GM19193 (cell line): ENCODE data around the gene OGA.

ENCODE experiments used
- POLR2A ChIP-seq: IDR thresholded peaks from 4 replicates; pipeline ENCODE4 v1.6.1; 2011; ENCODE audit not compliant: insufficient read depth, insufficient read length; ENCODE audit errors: extremely low read depth

The OGA gene

DNA sequence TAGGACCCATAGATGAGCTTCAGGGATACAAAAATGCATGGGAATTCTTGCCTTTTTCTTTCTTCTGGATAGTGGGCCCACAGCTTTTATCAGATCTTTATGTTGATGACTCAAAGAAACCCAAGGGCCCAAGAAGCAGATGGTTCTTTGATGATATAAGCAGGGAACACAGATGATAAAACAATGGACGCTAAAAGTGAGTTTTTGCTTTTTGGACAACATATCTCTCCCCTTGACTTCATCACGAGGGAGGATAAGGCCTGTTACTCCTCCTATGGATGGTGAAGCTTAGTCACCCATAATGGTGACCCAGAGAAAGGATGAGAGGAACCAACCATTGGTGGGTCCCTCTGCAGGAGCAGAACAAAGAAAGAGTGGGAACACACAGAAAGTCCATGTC lies 6.5 kb upstream of the OGA start:
- no peak for TF ChIP-seq POLR2A

DNA sequence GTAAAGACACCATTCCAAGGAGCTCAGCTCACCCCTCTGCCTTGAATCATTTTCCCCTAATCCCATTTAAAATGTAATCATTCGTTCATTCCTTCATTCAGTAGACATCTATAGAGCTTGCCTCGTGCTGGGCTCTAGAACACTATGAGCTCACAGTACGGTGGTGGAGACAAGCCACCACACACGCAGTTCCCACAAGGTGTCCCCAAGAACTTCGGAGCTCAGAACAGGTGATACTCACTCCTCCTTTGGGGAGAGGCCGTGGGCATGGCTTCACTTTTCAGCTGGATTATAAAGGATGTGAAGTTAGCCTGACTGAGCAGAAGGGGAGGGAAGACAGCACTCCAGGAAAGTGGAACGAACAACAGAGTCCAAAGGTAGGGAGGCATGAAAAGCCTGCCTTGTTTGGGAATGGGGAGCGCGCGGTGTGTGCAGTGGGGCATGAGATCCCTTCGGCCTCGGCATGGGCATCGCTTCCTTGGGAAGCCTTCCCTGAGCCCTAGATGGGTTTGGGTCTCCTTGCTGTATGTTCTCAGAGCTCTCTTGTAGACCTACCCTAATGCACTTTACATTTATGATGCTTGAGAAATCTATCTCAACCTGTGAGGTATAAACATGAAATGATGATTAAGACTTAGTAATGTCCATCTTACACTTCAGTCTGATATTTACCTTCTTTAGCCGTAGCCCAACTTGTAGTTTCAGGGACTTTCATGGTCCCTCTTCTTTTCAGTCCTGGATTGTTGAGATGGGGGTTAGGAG lies 809 bp upstream of the OGA start:
- TF ChIP-seq POLR2A, result no peak

DNA sequence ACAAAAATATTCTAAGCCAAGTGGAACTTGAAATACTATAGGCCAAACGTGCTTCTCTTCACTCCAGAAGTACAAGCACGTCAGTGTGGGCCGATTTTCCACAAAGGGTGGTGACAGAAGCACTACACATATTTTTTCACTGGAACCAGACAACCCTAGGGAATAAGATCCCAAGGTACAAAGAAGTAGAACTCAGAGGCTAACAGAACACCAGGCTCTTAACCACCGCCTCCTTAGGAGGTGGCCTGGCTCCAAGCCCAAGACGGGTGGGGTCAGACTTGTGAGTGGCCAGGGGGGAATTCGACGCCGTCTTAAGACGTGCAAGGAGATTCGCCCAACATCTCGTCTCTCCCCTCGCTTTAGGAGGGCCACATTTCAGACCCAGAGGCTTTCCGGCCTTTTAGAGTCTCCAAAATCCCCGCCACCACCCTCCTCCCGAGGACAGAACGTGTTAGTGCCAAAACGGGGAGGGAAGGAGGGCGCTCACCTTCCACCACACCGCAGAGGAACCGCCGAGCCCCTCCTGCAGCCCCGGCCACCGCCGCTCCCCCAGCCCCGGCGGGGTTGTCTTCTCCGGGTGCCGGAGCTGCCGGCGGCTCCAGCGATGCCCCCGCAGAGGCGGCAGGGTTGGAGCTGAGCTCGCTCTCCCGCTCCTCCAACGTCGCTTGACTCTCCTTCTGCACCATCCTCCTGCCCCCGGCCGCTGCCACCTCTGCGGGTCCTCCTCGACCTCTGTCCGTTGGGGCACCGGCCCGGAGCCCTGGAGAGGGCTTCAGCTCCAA lies 716 bp downstream of the OGA start:
- no peak for TF ChIP-seq POLR2A

DNA sequence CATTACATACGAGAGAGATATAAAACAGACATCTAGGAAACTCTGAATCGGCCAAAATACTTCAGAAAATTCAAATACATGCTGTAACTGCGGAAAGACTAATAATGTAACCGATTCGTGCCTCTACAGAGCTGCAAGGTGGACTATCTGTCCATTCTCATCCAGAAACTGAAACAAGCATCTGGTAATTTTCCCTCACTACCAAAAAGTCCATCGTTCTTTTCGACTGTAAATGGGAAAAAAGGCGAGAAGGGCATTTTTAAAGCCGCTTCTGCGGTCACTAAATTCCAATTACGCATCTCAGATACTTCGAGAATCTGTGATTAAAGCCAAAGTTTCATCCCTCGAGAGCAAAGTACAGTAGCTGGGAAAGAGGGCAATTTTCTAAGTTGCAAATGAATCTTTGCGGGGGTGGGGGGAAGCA lies 1.3 kb downstream of the OGA start:
- TF ChIP-seq POLR2A, result no peak

DNA sequence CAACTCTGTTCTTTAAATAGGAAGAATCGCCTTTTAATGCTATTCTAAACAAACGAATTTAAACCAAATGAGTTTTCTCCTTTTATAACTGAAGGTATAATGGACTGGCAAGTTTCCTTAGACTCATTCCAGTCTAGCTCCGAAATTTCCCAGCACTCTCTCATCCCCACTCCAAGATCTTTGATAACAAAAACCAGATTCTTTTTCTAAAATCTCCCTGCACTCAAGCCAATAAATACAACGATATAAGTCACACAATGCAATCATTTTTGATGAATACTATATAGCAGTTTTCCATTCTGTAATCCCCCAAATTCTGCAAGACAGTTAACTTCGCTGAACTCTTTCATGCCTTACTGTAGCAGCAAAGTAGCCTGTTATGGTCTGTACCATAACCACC lies 1.9 kb downstream of the OGA start:
- no peak for TF ChIP-seq POLR2A

DNA sequence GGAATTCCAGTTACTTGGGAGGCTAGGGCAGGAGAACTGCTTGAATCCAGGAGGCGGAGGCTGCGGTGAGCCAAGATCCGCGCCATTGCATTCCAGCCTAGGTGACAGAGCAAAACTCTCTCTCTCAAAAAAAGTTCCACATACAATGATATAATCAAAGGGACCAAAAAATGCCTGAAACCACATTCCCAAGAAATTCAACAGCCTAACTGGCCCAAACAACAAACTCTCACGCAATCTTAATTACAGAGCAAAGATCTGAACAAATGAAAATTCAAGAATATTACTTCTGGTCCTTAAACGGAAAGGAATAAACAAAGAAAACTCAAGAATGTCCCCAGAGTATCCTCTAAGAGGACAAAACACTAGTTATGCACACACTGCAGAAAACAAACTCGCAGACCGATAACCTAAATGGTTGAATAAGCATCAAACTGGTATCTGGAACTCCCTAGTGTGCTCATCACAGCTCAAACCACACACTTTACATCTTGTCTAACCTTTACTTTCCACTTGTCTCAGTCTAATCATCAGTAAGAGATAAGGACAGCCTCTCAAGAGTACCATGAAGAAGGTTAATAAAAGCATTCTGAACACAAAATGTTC lies 3.7 kb downstream of the OGA start:
- TF ChIP-seq POLR2A, result no peak

DNA sequence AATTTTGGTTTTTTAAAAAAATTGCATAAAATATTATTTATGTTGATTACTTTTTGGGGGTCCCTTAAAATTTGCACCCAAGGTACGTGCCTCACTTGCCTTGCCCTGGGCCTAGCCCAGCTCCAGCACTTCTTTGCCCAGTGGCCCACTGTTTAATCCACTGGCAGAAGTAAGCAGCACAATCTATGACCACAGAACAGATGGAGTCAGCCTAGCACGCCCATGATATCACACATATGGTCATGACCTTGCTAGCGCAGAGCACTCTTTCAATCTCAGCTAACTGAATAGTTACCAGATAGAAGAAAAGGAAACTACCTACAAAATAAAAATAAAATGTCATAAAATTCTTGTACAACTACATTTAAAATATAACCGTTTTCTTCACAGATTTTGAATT lies 5.6 kb downstream of the OGA start:
- no peak for TF ChIP-seq POLR2A

DNA sequence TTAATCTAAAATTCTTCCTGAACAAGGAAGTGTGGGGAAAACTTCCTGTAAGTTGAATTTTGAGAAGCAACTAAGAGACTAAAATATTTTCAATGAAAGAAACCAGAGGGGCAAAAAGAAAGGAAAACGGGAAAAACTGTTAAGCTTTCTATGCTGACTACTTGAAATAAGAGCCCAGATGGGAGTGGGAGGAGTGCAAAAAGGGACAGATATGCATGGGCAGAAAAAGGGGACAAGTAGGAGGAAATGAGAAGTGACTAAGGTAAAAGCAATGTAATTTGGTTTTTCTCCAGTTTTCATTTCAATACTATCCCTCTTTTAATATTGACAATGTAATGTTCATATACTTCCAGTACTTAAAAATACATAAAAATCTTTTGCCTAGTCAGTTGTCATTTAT lies 11.1 kb downstream of the OGA start:
- no peak for TF ChIP-seq POLR2A

DNA sequence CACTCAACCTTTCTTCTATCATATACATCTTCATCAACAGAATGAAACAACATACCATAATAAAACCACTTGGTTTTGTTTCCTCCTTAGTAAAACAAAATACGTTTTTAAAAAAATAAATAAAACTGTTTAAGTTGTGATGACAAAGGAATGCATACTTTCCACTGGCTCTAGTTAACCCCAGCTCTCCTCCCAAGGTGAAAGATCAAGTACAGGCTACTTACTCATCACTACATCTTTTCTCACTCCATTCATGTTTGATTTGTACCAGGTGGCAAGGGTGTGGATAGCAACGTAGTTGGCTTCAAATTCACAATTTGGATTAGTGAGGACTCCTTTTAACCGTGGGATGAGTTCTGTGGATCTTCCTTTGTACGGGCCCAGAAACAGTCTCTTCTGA lies 14.7 kb downstream of the OGA start:
- TF ChIP-seq POLR2A, result no peak

DNA sequence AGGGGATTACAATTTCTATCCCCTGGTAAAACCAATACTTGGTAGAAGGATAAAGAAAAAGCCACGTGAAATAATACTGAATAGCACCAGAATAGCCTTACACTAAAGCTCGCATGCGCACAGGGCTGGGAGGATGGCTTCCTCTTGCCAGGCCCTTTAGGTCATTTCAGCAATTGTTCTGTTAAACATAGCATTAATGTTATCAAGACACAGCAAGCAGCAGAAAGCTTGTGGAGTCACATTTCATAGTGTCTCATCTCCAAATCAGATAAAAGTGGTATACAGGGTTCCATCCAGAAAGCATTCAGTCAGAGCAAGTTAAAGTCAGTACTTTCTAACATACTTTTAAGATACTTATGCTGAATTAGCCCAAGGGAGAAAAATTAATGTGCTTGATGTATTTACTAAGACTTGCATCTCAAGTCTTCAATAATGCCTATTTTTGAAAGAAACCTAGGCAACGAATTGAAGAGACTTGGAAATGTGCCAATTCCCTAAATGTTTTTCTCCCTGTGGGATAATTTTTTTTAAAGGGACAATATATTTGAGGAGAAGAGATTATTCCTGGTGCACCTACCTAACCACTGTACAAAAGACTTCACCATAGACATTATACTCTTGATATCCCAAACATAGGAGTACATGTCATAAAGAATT lies 20.7 kb downstream of the OGA start:
- TF ChIP-seq POLR2A, result no peak

DNA sequence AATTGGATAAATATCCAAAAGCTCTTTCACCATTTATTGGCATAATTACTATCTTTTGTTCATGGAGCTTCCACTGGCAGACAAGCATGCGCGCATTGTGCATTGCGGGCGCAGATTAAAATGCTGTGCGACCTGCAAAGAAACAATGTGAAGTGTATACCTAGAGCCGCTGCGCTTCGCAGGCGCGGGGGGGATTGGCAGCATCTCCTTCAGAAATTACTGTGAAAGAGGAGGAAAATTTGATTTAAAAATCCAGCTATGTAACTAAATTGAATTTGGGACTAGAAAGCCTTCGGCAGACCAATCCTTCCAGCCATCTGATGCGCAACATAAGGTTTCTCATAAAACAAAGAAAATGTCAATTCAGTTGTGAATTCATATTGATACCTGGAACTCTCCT lies 24.7 kb downstream of the OGA start:
- no peak for TF ChIP-seq POLR2A

DNA sequence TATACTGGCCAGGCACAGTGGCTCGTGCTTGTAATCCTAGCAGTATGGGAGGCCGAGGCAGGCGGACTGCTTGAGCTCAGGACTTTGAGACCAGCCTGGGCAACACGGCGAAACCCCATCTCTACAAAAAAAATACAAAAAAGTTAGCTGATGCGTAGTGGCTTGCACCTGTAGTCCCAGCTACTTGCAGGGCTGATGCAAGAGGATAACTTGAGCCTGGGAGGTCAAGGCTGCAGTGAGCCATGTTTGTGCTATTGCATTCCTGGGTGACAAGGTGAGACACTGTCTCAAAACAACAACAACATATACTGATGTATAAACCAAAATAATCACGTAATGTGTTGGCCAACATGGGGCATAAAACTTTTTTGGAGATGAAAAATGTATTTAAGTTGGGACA lies 28.6 kb downstream of the OGA start:
- no peak for TF ChIP-seq POLR2A

DNA sequence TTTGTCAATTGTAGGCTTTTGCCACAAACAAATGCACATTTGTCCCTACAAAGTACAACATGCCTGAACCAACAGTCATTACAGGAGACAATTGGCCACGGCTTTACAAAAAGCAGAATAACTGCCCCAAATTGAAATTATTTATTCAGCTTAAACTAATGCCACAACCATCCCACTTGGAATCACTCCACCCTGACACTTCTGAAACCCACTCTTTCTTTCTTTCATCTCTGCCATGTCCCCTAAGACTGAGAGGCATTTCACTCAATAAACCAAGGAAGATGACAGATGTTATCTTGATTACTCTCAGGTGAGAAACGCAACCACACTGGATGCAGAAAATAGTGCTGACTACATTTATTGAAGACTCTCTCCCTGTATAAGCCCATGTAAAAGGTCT lies 32.4 kb downstream of the OGA start:
- no peak for TF ChIP-seq POLR2A

DNA sequence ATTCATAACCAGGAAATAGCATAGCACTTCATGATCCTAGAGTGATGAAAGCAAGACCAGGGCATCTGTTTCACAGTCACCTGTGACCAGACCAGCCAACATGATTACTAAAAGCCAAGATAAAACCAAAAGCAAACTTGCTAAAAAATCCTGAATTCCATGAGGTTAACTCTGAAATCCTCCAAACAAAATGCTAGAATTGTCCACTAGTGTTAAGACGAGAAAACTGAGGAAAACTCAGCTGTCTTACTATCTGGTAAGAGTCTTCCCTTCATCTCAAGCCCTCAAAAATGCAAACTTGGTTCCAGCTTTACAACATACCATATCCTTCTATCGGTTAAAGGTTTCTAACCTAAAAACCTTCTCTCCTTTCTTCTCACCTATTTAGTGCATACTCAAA lies 33.7 kb downstream of the OGA start:
- TF ChIP-seq POLR2A, result no peak

DNA sequence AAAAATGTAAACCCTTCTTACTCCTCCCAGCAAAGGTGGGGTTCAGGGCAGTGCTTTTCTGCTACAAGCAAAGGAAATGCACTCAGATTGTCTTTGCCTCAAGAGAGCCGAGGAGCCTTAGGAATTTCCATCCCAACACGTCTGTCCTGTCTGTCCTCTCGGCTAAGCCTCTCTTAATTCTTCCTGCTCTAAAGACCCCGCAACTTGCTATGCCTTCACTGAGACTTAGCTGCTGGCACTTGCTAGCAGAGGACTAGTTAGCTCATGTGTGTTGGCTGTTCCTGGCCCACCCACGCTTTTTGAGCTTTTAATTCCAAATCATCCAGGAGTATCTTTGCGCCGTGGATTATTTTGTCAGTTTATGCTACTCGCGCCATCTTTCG lies 34.5 kb downstream of the OGA start:
- no peak for TF ChIP-seq POLR2A
